GM18858 (cell line): ENCODE data around the gene SHOX.
"Not testable (repeated sequence)": the region's sequence is repeated elsewhere in the genome, so short reads cannot be mapped to it uniquely, and the experiment has no call there.

Source experiments
- ATAC-seq: cut with Tn5 transposase; IDR thresholded peaks from one replicate; pipeline ENCODE4 v1.9.1; 2021; ENCODE audit not compliant: unreplicated experiment

Gene SHOX

DNA sequence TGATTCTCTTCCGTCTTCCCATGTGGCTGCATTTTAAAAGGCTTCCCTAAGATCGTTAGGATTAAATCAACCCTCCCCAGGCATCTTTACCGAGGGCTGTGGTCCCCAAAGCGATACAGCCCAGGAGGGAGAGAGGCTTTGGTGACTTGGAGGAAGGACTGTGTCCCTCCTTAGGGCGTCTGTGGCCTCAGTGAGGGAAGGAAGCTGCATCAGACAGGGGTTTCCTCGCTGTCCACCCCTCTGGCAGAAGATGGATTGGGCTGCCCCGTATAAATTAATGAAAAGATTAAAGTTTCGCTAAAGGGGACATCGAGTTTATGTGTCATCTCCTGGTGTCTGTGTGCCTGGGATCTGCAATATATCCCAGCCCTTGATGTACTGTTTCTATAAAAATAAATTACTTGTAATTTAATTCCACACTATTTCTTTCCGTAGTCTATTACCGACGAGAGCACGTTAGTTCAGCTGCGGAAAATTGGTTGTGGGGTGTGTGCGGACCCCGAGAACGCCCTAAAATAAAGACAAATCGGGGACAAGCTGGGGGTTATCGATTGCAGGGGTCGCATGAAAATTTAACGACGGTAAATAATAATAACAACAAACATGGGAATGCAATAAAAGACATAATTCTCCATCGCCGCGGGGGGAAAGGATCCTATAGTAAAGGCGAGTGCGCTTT is 6.5 kb downstream of the SHOX start:
- ATAC-seq = no peak

GRCh38 chrX:637660-638481 is 7.3 kb downstream of the SHOX start:
- no peak for ATAC-seq

DNA sequence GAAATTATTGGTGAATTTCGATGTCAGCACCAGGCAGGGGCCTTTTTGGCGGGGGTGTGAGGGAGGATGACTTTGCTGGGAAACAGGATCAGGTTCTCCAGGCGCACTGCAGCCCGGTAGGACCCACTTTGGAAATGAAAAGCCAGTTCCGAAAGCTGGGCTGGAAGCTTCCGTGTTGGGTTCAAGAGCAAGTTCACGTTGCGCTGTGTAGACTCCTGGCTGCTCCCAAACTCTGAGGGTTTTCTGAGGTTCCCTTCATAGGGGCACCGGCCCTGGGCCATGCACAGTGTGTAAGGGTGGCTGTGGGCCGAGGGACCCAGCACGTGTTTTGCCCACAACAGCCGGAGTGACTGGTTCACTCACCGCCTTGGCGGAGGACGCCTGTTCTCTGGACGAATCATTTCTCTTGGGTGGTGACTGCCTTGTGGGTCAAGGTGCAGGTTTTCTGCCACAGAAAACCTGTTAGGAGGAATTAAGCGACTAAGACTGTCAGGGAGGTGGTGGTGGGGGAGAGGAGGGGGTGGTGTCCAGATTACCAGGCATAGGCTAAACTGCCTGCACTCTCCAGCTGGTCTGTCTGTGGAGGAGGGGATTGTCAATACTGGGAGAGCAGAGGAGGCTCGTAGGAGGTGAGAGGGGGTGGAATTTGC is 8.0 kb downstream of the SHOX start:
- no peak for ATAC-seq

GRCh38 chrX:639151-639550 is 8.6 kb downstream of the SHOX start:
- no peak for ATAC-seq

DNA sequence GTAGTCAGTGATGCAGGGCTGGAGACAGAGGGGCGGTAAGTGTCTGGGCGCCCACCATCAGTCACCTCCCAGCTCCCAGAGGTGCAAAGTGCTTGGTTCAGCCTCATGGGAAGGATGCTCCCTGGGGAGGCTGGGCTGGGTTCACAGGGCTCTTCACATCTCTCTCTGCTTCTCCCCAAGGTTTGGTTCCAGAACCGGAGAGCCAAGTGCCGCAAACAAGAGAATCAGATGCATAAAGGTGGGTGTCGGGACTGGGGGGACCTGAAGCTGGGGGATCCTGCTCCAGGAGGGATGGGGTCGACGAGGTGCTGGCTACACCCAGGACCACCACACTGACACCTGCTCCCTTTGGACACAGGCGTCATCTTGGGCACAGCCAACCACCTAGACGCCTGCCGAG is 10.1 kb downstream of the SHOX start:
- ATAC-seq = no peak

GRCh38 chrX:641671-642435 is 11.3 kb downstream of the SHOX start:
- no peak for ATAC-seq

GRCh38 chrX:642436-643240 is 12.0 kb downstream of the SHOX start:
- ATAC-seq = no peak

DNA sequence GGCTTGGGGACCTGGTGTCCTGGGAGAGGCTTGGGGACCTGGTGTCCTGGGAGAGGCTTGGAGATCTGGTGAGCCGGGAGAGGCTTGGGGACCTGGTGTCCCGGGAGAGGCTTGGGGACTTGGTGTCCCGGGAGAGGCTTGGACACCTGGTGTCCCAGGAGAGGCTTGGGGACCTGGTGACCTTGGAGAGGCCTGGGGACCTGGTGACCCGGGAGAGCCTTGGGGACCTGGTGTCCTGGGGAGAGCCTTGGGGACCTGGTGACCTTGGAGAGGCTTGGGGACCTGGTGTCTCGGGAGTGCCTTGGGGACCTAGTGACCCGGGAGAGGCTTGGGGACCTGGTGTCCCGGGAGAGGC is 12.6 kb downstream of the SHOX start:
- ATAC-seq = no peak

GRCh38 chrX:643911-644303 is 13.3 kb downstream of the SHOX start:
- ATAC-seq = no peak

- ATAC-seq = no peak
Observed at GRCh38 chrX:644304-645281, 14.0 kb downstream of the SHOX start.

DNA sequence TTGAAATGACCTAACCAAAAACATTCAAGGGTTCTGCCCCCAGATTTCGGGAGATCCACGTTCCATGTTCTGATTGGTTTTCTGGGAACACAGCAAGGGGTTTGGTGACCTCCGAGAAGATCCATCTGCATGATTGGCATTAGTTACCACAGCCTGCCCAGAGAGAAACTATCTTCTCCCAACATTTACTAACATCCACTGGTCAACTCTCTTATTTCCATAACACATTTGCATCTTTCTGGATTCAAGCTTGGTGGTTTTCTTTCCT is 15.6 kb downstream of the SHOX start:
- ATAC-seq = no peak

GRCh38 chrX:646796-647195 is 16.2 kb downstream of the SHOX start:
- no peak for ATAC-seq

DNA sequence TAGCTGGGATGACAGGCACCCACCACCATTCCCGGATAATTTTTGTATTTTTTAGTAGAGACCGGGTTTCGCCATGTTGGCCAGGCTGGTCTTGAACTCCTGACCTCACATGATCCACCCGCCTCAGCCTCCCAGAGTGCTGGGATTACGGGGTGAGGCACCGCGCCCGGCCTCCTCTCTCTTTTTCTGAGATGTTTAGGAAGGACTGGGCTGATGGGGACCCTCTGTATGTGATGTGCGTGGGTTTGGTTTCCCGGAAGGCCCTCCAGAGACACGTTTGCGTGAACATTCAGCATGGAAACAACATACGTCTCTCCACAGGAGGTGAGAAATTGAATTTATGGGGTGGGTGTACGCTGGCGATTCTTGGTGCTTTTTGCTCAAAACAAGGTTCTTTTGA is 18.6 kb downstream of the SHOX start:
- no peak for ATAC-seq

- ATAC-seq = no peak
Observed at GRCh38 chrX:650324-650723, 19.7 kb downstream of the SHOX start.

- ATAC-seq = no peak
Observed at GRCh38 chrX:650811-651210, 20.2 kb downstream of the SHOX start.

- ATAC-seq = not testable (repeated sequence)
Observed at GRCh38 chrX:651922-652321, 21.3 kb downstream of the SHOX start.

DNA sequence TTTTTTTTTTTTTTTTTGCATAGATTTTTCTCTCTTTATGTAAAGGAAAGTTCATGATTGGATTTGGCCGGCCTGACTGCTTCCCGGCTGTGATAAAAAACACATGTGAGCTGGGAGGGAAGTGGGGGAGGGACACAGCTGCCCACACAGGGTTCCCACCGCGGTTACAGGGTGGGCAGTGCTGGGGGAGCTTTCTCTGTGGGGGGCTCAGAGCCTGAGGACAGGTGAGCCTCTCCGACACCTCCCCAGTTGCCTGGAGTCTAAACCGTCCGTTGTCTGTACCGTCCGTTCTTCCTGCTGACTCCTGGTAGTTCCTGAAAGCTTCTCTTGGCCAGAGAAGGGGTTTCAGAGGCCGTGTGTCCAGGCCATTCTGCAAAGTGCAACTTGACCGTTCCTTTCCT is 21.8 kb downstream of the SHOX start:
- ATAC-seq = no peak

GRCh38 chrX:653306-653705 is 22.7 kb downstream of the SHOX start:
- ATAC-seq = no peak

GRCh38 chrX:661154-661553 is 30.6 kb downstream of the SHOX start:
- no peak for ATAC-seq

DNA sequence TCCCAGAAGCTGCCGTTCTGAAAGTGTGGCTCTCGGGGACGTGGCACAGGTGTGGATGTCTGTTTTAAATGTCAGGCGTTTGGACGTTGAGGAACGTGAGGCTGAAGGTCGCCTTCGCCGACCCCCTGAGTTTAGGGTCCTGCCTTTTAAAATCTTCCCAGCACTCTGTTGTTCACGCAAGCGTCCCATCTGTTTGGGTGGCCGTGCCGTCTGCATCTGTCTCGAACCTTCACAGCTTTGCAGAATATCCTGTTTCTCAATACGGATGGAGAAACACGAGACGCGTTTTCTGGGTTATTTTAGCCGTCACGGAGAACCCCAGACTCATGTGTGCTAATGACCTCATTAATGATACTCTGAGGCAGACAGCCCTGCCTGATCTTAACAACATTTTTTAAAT is 31.5 kb downstream of the SHOX start:
- no peak for ATAC-seq
